Glutamatergic neuron (in vitro differentiated cells): Measurements from ENCODE around the gene UNC79. TPM values are rescaled to one million over a fixed set of nuclear protein-coding genes. Genes with fewer than 3 reads are reported as not detected.

Source experiments
- DNase-seq: peaks from one replicate; pipeline ENCODE4 v3.0.0; 2022
- H3K27ac Mint-ChIP-seq: one replicate; pipeline ENCODE4 v1.8.0; 2020; ENCODE audit warnings: mild to moderate bottlenecking, mixed read lengths, inconsistent platforms; ENCODE audit not compliant: unreplicated experiment
- H3K27me3 Mint-ChIP-seq: one replicate; pipeline ENCODE4 v1.8.0; 2020; ENCODE audit warnings: mild to moderate bottlenecking, moderate library complexity, mixed read lengths, inconsistent platforms; ENCODE audit not compliant: unreplicated experiment
- H3K36me3 Mint-ChIP-seq: one replicate; pipeline ENCODE4 v1.8.0; 2020; ENCODE audit warnings: mild to moderate bottlenecking, mixed read lengths, inconsistent platforms; ENCODE audit not compliant: unreplicated experiment
- H3K4me1 Mint-ChIP-seq: one replicate; pipeline ENCODE4 v1.8.0; 2020; ENCODE audit warnings: mild to moderate bottlenecking, low read depth, mixed read lengths, inconsistent platforms; ENCODE audit not compliant: unreplicated experiment
- H3K4me3 Mint-ChIP-seq: one replicate; pipeline ENCODE4 v1.8.0; 2020; ENCODE audit warnings: mild to moderate bottlenecking, mixed read lengths, inconsistent platforms; ENCODE audit not compliant: unreplicated experiment
- H3K9me3 Mint-ChIP-seq: one replicate; pipeline ENCODE4 v1.8.0; 2020; ENCODE audit warnings: mild to moderate bottlenecking, moderate library complexity, mixed read lengths, inconsistent platforms; ENCODE audit not compliant: unreplicated experiment
- total RNA-seq: library from RNA; stranded (reverse); fragmentation: NEBNext Ultra II Directional; extraction: Animal tissue kit (Norgen Biotek cat#: 25700); gene quantifications from one replicate; pipeline ENCODE4 v1.2.1, GENCODE V29; 2021; ENCODE audit not compliant: unreplicated experiment
- TF ChIP-seq, protein P1 (sequence below): fragments of 200-600 bp; sonication (generic); IDR thresholded peaks from one replicate; pipeline ENCODE4 v1.5.0; 2021; ENCODE audit not compliant: partially characterized antibody, unreplicated experiment

UNC79 gene
- total RNA-seq, 1 donor from 2014 or later = 29.5 TPM

DNA sequence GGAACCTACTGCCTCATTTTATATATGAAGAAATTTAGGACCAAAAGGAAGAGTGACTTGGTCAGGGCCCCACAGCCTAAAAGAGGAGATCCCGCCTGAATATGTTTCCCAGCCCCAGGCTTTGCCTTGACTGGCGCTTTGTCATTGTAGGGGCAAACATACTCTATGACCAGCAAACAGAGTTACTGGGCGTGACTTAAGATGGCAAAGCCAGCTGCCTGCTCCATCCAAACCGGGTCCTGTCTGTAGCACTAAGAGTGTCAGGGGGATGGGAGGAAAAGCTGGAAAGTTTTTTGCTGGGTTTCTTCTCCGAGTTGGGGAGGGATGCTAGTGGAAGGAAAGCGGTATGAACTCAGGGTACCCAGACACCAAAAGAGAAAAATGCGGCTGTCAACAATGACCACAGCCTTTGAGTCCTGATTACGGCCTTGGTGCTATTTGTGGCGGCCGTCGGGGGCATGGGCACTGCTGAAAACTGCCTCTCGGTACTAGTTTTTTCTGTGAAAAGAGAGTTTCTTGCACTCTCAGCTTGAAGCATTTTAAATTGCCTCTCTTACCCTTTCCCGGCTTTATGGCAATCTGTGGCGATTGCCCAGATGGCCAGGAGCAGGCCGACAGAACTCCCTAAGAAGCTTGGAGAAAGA, 274.9 kb downstream of the UNC79 start:
- H3K9me3 Mint-ChIP-seq = peaks cover 4% of the 10 kb centered on the region
- no peaks in the 10 kb centered on the region for H3K36me3 Mint-ChIP-seq
- H3K4me1 Mint-ChIP-seq = peaks cover 18% of the 10 kb centered on the region

GRCh38 chr14:93706360-93706955, 275.7 kb downstream of the UNC79 start:
- DNase-seq = no peak
- Mint-ChIP-seq H3K4me1 (peaks cover 18% of the 10 kb centered on the region), H3K27ac (no peak overlapping the region), H3K4me3 (no peak overlapping the region), H3K27me3 (peaks cover 6% of the 10 kb centered on the region), H3K9me3 (peaks cover 4% of the 10 kb centered on the region), H3K36me3 (no peaks in the 10 kb centered on the region)
- TF ChIP-seq, protein P1, sequence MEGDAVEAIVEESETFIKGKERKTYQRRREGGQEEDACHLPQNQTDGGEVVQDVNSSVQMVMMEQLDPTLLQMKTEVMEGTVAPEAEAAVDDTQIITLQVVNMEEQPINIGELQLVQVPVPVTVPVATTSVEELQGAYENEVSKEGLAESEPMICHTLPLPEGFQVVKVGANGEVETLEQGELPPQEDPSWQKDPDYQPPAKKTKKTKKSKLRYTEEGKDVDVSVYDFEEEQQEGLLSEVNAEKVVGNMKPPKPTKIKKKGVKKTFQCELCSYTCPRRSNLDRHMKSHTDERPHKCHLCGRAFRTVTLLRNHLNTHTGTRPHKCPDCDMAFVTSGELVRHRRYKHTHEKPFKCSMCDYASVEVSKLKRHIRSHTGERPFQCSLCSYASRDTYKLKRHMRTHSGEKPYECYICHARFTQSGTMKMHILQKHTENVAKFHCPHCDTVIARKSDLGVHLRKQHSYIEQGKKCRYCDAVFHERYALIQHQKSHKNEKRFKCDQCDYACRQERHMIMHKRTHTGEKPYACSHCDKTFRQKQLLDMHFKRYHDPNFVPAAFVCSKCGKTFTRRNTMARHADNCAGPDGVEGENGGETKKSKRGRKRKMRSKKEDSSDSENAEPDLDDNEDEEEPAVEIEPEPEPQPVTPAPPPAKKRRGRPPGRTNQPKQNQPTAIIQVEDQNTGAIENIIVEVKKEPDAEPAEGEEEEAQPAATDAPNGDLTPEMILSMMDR = no peak

More for the DNA sequence above, 274.9 kb downstream of the UNC79 start:
- TF ChIP-seq, protein P1 = no peak
- Mint-ChIP-seq H3K27ac (no peak overlapping the region), H3K4me3 (no peak overlapping the region), H3K27me3 (peaks cover 5% of the 10 kb centered on the region)
- no peak for DNase-seq

- H3K9me3 Mint-ChIP-seq = peaks cover 5% of the 10 kb centered on the region
- no peak overlapping the region for H3K4me3 Mint-ChIP-seq
- H3K27me3 Mint-ChIP-seq = peaks cover 6% of the 10 kb centered on the region
- no peaks in the 10 kb centered on the region for H3K36me3 Mint-ChIP-seq
- TF ChIP-seq, protein P1 = no peak
- H3K4me1 Mint-ChIP-seq = peaks cover 21% of the 10 kb centered on the region
- no peak for DNase-seq
- no peak overlapping the region for H3K27ac Mint-ChIP-seq
Measured at GRCh38 chr14:93707475-93707874, 276.7 kb downstream of the UNC79 start.

DNA sequence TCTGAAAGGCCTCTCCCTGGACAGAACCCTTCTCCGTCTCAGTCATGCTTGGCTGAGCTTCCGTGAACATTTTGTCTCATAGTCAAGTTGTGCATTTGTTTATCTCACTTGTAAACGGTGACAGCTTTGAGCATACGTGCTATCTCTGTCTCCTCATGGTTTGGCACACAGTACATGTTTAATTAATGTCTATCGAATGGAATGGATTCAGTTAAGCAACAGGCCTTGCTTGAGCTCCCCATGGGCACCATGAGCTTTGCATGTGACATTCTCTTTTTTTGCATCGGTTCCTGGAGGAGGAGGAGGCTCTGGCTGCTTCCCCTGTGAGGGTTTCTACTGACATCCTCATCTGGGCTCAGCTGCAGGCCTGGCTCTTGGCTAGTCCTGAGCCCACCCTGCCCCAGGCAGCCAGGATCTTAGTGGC, 277.6 kb downstream of the UNC79 start:
- TF ChIP-seq, protein P1 = no peak
- H3K4me1 Mint-ChIP-seq = peaks cover 22% of the 10 kb centered on the region
- H3K9me3 Mint-ChIP-seq = peaks cover 7% of the 10 kb centered on the region
- H3K36me3 Mint-ChIP-seq = no peaks in the 10 kb centered on the region
- H3K4me3 Mint-ChIP-seq = peak overlapping the region; percentile 49
- H3K27me3 Mint-ChIP-seq = peaks cover 4% of the 10 kb centered on the region
- no peak for DNase-seq
- H3K27ac Mint-ChIP-seq = peak overlapping the region; percentile 64

GRCh38 chr14:93708800-93709199, 278.1 kb downstream of the UNC79 start:
- peak overlapping the region; percentile 49 for H3K4me3 Mint-ChIP-seq
- peaks cover 22% of the 10 kb centered on the region for H3K4me1 Mint-ChIP-seq
- peaks cover 9% of the 10 kb centered on the region for H3K9me3 Mint-ChIP-seq
- no peak for DNase-seq
- no peaks in the 10 kb centered on the region for H3K36me3 Mint-ChIP-seq
- peak overlapping the region; percentile 72 for H3K27ac Mint-ChIP-seq
- TF ChIP-seq, protein P1 = no peak
- peaks cover 5% of the 10 kb centered on the region for H3K27me3 Mint-ChIP-seq
